ENCODE measurements around the gene SORBS1.

DNA sequence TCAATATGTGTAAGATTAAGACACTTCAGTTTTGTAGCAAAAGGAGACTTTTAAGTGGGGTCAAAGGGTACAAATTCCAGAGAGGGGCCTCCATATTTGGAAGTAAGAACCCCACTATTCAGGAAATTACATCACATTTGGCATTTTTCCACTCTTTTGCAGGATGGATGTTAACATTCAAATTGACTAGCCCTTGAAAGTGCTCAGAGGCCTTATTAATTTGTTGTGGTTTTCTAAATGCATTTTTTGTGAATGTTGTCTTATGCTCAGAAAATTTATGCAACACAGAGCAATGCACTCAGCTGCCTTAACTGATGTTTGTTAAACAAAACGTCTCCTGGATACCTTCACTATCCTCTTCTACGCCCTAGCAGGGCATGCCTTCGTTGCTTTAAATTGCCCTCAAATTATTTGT, 219.4 kb downstream of the SORBS1 start:
- TF ChIP-seq, protein P1, sequence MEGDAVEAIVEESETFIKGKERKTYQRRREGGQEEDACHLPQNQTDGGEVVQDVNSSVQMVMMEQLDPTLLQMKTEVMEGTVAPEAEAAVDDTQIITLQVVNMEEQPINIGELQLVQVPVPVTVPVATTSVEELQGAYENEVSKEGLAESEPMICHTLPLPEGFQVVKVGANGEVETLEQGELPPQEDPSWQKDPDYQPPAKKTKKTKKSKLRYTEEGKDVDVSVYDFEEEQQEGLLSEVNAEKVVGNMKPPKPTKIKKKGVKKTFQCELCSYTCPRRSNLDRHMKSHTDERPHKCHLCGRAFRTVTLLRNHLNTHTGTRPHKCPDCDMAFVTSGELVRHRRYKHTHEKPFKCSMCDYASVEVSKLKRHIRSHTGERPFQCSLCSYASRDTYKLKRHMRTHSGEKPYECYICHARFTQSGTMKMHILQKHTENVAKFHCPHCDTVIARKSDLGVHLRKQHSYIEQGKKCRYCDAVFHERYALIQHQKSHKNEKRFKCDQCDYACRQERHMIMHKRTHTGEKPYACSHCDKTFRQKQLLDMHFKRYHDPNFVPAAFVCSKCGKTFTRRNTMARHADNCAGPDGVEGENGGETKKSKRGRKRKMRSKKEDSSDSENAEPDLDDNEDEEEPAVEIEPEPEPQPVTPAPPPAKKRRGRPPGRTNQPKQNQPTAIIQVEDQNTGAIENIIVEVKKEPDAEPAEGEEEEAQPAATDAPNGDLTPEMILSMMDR (IDR thresholded peaks at IDR 0.05), result no peak
- TF ChIP-seq POLR2AphosphoS5 (IDR thresholded peaks at IDR 0.05; ENCODE audit: insufficient read depth in 1 of 2, low read depth in 1 of 2) (no peak), POLR2A (IDR thresholded peaks at IDR 0.05) (no peak)
